K562 (cell line): ENCODE measurements around the gene ISG20.
"Not testable (repeated sequence)": the region's sequence is repeated elsewhere in the genome, so short reads cannot be mapped to it uniquely, and the experiment has no call there.

Experiments used
- EP300 ChIP-seq: IDR thresholded peaks from 2 replicates; pipeline ENCODE4 v1.6.1; 2012; ENCODE audit warnings: low read length, improper control_type of control experiment
- MYC ChIP-seq, 2 experiments: fragments of 250-450 bp in 1 of 2; sonication (Bioruptor Pico) in 1 of 2; IDR thresholded peaks; 2 replicates each; pipeline versions ENCODE4 v1.5.1 to v1.6.1; 2012 to 2021; ENCODE audit warnings: low read depth in 2 of 2, borderline replicate concordance in 1 of 2, improper control_type of control experiment in 1 of 2, low read length in 1 of 2, mild to moderate bottlenecking in 1 of 2, moderate library complexity in 1 of 2
- RB1 ChIP-seq: fragments of 450-650 bp; IDR thresholded peaks from 2 replicates; pipeline ENCODE4 v1.6.1; 2017; ENCODE audit warnings: low read depth, mild to moderate bottlenecking
- RERE ChIP-seq: sonication (generic); formaldehyde crosslinking; IDR thresholded peaks from 2 replicates; pipeline ENCODE4 v1.8.0; 2023; ENCODE audit warnings: missing genetic modification reagents, mild to moderate bottlenecking, borderline replicate concordance
- SP1 ChIP-seq: sonication (generic); formaldehyde crosslinking; IDR thresholded peaks from 2 replicates; pipeline ENCODE4 v1.8.1; 2022; ENCODE audit warnings: mild to moderate bottlenecking, missing genetic modification reagents
- ZC3H11A ChIP-seq: IDR thresholded peaks from 2 replicates; pipeline ENCODE4 v1.6.1; 2012; ENCODE audit warnings: low read depth, low read length, improper control_type of control experiment

GRCh38 chr15:88642514-88642913 is 3.7 kb downstream of the ISG20 start:
- TF ChIP-seq SP1; RERE (CRISPR knock-in tag); RB1; ZC3H11A; EP300; MYC (IDR thresholded peaks at IDR 0.05; ENCODE audit: low read depth, low read length); MYC (CRISPR knock-in tag; IDR thresholded peaks at IDR 0.05; ENCODE audit: borderline replicate concordance, low read depth): not testable (repeated sequence)
